GM21390 (cell line): ENCODE measurements around the gene AMT.

ENCODE experiments used
- ATAC-seq: cut with Tn5 transposase; IDR thresholded peaks from one replicate; pipeline ENCODE4 v1.9.1; 2021; ENCODE audit not compliant: unreplicated experiment

Gene AMT

GRCh38 chr3:49422379-49423248 lies at the start of gene AMT:
Gene AMT (minus strand): TSS chr3:49422473. CDS start chr3:49422450, 23 bp downstream.
- ATAC-seq, result no peak

GRCh38 chr3:49470714-49471420 lies 48.6 kb upstream of the AMT start:
- peak; percentile 29 for ATAC-seq

GRCh38 chr3:49469936-49470713 lies 47.9 kb upstream of the AMT start, which contains the start of gene DAG1:
Gene DAG1 (plus strand): TSS chr3:49470267. CDS start chr3:49510535, 40,268 bp downstream.
- peak; percentile 86 for ATAC-seq

- ATAC-seq, result no peak
These were observed 47.0 kb upstream of the AMT start for GRCh38 chr3:49469037-49469935.

GRCh38 chr3:49466085-49466484 lies 43.8 kb upstream of the AMT start:
- ATAC-seq, result no peak

GRCh38 chr3:49465270-49466034 lies 43.2 kb upstream of the AMT start:
- no peak for ATAC-seq

- ATAC-seq, result no peak
These were observed 39.9 kb upstream of the AMT start for GRCh38 chr3:49462222-49462621.

- no peak for ATAC-seq
These were observed 39.3 kb upstream of the AMT start for GRCh38 chr3:49461443-49462171.

GRCh38 chr3:49460956-49461355 lies 38.7 kb upstream of the AMT start:
- no peak for ATAC-seq

- ATAC-seq, result no peak
These were observed 38.1 kb upstream of the AMT start for GRCh38 chr3:49460188-49460890.

GRCh38 chr3:49456466-49456865 lies 34.2 kb upstream of the AMT start:
- ATAC-seq, result no peak

GRCh38 chr3:49454898-49455681 lies 32.8 kb upstream of the AMT start:
- ATAC-seq, result no peak

GRCh38 chr3:49454458-49454857 lies 32.2 kb upstream of the AMT start:
- no peak for ATAC-seq

GRCh38 chr3:49453621-49454020 lies 31.3 kb upstream of the AMT start:
- ATAC-seq, result no peak

GRCh38 chr3:49445391-49445790 lies 23.1 kb upstream of the AMT start:
- no peak for ATAC-seq

- ATAC-seq, result no peak
These were observed 12.5 kb upstream of the AMT start for GRCh38 chr3:49434731-49435130.

- no peak for ATAC-seq
These were observed 6.4 kb upstream of the AMT start for GRCh38 chr3:49428752-49429080.

- ATAC-seq, result no peak
These were observed 5.3 kb upstream of the AMT start for GRCh38 chr3:49427586-49427985.
